ENCODE data around the gene SND1. TPM values are rescaled to one million over a fixed set of nuclear protein-coding genes. Genes with fewer than 3 reads are reported as not detected.

The SND1 gene
- total and polyA plus RNA-seq, 2 donors (not counting 1 experiment from before 2014, with no cell fraction given) = 137 to 174 TPM

- Histone ChIP-seq H3K4me3 (replicated peaks in 1 of 4; ENCODE audit: control extremely low read depth in 1 of 4, insufficient read depth in 1 of 4, low read depth in 3 of 4, low read length in 4 of 4) (no peak overlapping the region), H3K4me2 (ENCODE audit: extremely low read depth, insufficient read depth, low read length) (no peak overlapping the region), H4K20me1 (ENCODE audit: control insufficient read depth, extremely low read depth, insufficient read depth, low read length) (no peaks in the 10 kb centered on the region), H3K4me1 (ENCODE audit: control insufficient read depth, extremely low read depth, insufficient read depth, low read length) (no peaks in the 10 kb centered on the region), H3K9ac (ENCODE audit: insufficient read depth, low read length) (no peak overlapping the region), H3K27me3 (ENCODE audit: control insufficient read depth, insufficient read depth, low read length) (no peaks in the 10 kb centered on the region), H3K79me2 (ENCODE audit: control insufficient read depth, insufficient read depth, low read length) (no peaks in the 10 kb centered on the region), H3K36me3 (ENCODE audit: control insufficient read depth, insufficient read depth, low read length) (peaks cover 9% of the 10 kb centered on the region), H3K9me3 (ENCODE audit: control insufficient read depth, insufficient read depth, low read depth, low read length) (no peaks in the 10 kb centered on the region), H3K27ac (ENCODE audit: insufficient read depth, low read length) (no peak overlapping the region), H2AFZ (ENCODE audit: low read length) (no peak overlapping the region)
- DNase-seq (ENCODE audit: low read depth in 2 of 2) = no peak
- no peak for TF ChIP-seq EZH2 (IDR thresholded peaks at IDR 0.05; ENCODE audit: low read length, missing control alignments)
- no peak for TF ChIP-seq CTCF (conservative IDR thresholded peaks at IDR 0.05 in 1 of 2, IDR thresholded peaks at IDR 0.05 in 1 of 2; ENCODE audit: low read depth in 1 of 2, low read length in 2 of 2)
These were observed 422.3 kb downstream of the SND1 start for GRCh38 chr7:128074336-128074735.

DNA sequence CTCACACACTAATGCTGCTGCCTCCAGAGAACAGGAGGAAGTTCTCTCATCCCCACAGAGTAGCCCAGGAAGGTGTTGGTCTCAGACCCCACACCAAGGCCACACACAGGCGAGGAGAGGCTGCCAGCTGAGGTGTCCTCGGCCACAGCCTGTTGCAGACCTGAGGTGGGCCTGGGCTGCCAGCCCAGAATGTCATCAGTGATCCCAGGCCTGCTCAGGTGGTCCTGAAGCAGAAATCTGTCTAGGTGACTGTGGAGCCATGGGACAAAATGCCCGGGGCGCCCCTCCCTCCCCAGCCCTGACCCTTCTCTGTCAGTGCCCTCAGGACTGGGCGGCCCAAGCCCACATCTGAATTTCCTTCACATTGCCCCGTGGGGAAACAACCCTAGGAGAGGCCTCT lies 422.7 kb downstream of the SND1 start:
- no peak for TF ChIP-seq EZH2 (IDR thresholded peaks at IDR 0.05; ENCODE audit: low read length, missing control alignments)
- TF ChIP-seq CTCF (conservative IDR thresholded peaks at IDR 0.05 in 1 of 2, IDR thresholded peaks at IDR 0.05 in 1 of 2; ENCODE audit: low read depth in 1 of 2, low read length in 2 of 2) = no peak
- H4K20me1 ChIP-seq (ENCODE audit: control insufficient read depth, extremely low read depth, insufficient read depth, low read length) = no peaks in the 10 kb centered on the region
- no peak overlapping the region for H3K27ac ChIP-seq (ENCODE audit: insufficient read depth, low read length)
- DNase-seq (ENCODE audit: low read depth in 2 of 2) = no peak
- H2AFZ ChIP-seq (ENCODE audit: low read length) = no peak overlapping the region
- no peaks in the 10 kb centered on the region for H3K27me3 ChIP-seq (ENCODE audit: control insufficient read depth, insufficient read depth, low read length)
- H3K79me2 ChIP-seq (ENCODE audit: control insufficient read depth, insufficient read depth, low read length) = no peaks in the 10 kb centered on the region
- H3K9ac ChIP-seq (ENCODE audit: insufficient read depth, low read length) = no peak overlapping the region
- H3K4me1 ChIP-seq (ENCODE audit: control insufficient read depth, extremely low read depth, insufficient read depth, low read length) = no peaks in the 10 kb centered on the region
- H3K4me2 ChIP-seq (ENCODE audit: extremely low read depth, insufficient read depth, low read length) = no peak overlapping the region
- no peaks in the 10 kb centered on the region for H3K9me3 ChIP-seq (ENCODE audit: control insufficient read depth, insufficient read depth, low read depth, low read length)
- H3K36me3 ChIP-seq (ENCODE audit: control insufficient read depth, insufficient read depth, low read length) = peaks cover 9% of the 10 kb centered on the region
- no peak overlapping the region for H3K4me3 ChIP-seq (replicated peaks in 1 of 4; ENCODE audit: control extremely low read depth in 1 of 4, insufficient read depth in 1 of 4, low read depth in 3 of 4, low read length in 4 of 4)

GRCh38 chr7:128075242-128076095 lies 423.5 kb downstream of the SND1 start:
- Histone ChIP-seq H3K4me3 (replicated peaks in 1 of 4; ENCODE audit: control extremely low read depth in 1 of 4, insufficient read depth in 1 of 4, low read depth in 3 of 4, low read length in 4 of 4) (no peak overlapping the region), H3K36me3 (ENCODE audit: control insufficient read depth, insufficient read depth, low read length) (peaks cover 9% of the 10 kb centered on the region), H2AFZ (ENCODE audit: low read length) (no peak overlapping the region), H3K27ac (ENCODE audit: insufficient read depth, low read length) (no peak overlapping the region), H3K79me2 (ENCODE audit: control insufficient read depth, insufficient read depth, low read length) (no peaks in the 10 kb centered on the region), H3K27me3 (ENCODE audit: control insufficient read depth, insufficient read depth, low read length) (no peaks in the 10 kb centered on the region), H4K20me1 (ENCODE audit: control insufficient read depth, extremely low read depth, insufficient read depth, low read length) (no peaks in the 10 kb centered on the region), H3K4me2 (ENCODE audit: extremely low read depth, insufficient read depth, low read length) (no peak overlapping the region), H3K9ac (ENCODE audit: insufficient read depth, low read length) (no peak overlapping the region), H3K9me3 (ENCODE audit: control insufficient read depth, insufficient read depth, low read depth, low read length) (no peaks in the 10 kb centered on the region), H3K4me1 (ENCODE audit: control insufficient read depth, extremely low read depth, insufficient read depth, low read length) (no peaks in the 10 kb centered on the region)
- DNase-seq (ENCODE audit: low read depth in 2 of 2) = no peak
- TF ChIP-seq EZH2 (IDR thresholded peaks at IDR 0.05; ENCODE audit: low read length, missing control alignments) (no peak), CTCF (conservative IDR thresholded peaks at IDR 0.05 in 1 of 2, IDR thresholded peaks at IDR 0.05 in 1 of 2; ENCODE audit: low read depth in 1 of 2, low read length in 2 of 2) (no peak)
